DMS153 treated with DMSO at 0.1 percent for 48 hours (cell line): ENCODE measurements around the gene LINS1.

Experiments used
- DNase-seq: peaks from one replicate; lab custom pipeline; 2025; ENCODE audit not compliant: unreplicated experiment; lab: John Stamatoyannopoulos, UW

LINS1 gene

GRCh38 chr15:100602064-100602822, at the start of gene LINS1, which contains the start of gene ASB7:
TSS of gene LINS1 (minus strand) at chr15:100602184. CDS start at chr15:100580842, 21,342 bp downstream.
TSS of gene ASB7 (plus strand) at chr15:100602589. CDS start at chr15:100612217, 9,628 bp downstream.
- peak; percentile 86 for DNase-seq

GRCh38 chr15:100651253-100651652, 49.3 kb upstream of the LINS1 start:
- no peak for DNase-seq

GRCh38 chr15:100650685-100651084, 48.7 kb upstream of the LINS1 start:
- DNase-seq = no peak

GRCh38 chr15:100648951-100649350, 47.0 kb upstream of the LINS1 start:
- DNase-seq = no peak

- DNase-seq = no peak
Observed at GRCh38 chr15:100645671-100646070, 43.7 kb upstream of the LINS1 start.

- DNase-seq = no peak
Observed at GRCh38 chr15:100642950-100643338, 41.0 kb upstream of the LINS1 start.

GRCh38 chr15:100642213-100642949, 40.4 kb upstream of the LINS1 start:
- DNase-seq = no peak

GRCh38 chr15:100638177-100638730, 36.3 kb upstream of the LINS1 start:
- DNase-seq = no peak

- no peak for DNase-seq
Observed at GRCh38 chr15:100635406-100636071, 33.6 kb upstream of the LINS1 start.

GRCh38 chr15:100633763-100634075, 31.7 kb upstream of the LINS1 start:
- no peak for DNase-seq

- DNase-seq = no peak
Observed at GRCh38 chr15:100631831-100632230, 29.8 kb upstream of the LINS1 start.

GRCh38 chr15:100628746-100629145, 26.8 kb upstream of the LINS1 start:
- DNase-seq = no peak

GRCh38 chr15:100627789-100628395, 25.9 kb upstream of the LINS1 start:
- DNase-seq = peak; percentile 35

GRCh38 chr15:100623301-100623700, 21.3 kb upstream of the LINS1 start:
- DNase-seq = no peak

GRCh38 chr15:100616700-100617099, 14.7 kb upstream of the LINS1 start:
- DNase-seq = no peak

- no peak for DNase-seq
Observed at GRCh38 chr15:100615801-100616200, 13.8 kb upstream of the LINS1 start.

- DNase-seq = no peak
Observed at GRCh38 chr15:100614918-100615317, 12.9 kb upstream of the LINS1 start.

GRCh38 chr15:100614336-100614735, 12.4 kb upstream of the LINS1 start:
- no peak for DNase-seq

GRCh38 chr15:100613208-100613607, 11.2 kb upstream of the LINS1 start:
- DNase-seq = no peak

- no peak for DNase-seq
Observed at GRCh38 chr15:100612539-100612938, 10.6 kb upstream of the LINS1 start.

- no peak for DNase-seq
Observed at GRCh38 chr15:100602823-100603393, 924 bp upstream of the LINS1 start.
